D341Med (cell line): Measurements from ENCODE around the gene ARID3A.

ENCODE experiments used
- DNase-seq: peaks from one replicate; pipeline ENCODE4 v3.0.0; 2012; ENCODE audit warnings: low spot score

The ARID3A gene

GRCh38 chr19:963486-963951 is 37.7 kb downstream of the ARID3A start:
- DNase-seq, result no peak

- no peak for DNase-seq
Measured at GRCh38 chr19:964116-964520, 38.3 kb downstream of the ARID3A start.

- no peak for DNase-seq
Measured at GRCh38 chr19:964761-965694, 39.2 kb downstream of the ARID3A start.

DNA sequence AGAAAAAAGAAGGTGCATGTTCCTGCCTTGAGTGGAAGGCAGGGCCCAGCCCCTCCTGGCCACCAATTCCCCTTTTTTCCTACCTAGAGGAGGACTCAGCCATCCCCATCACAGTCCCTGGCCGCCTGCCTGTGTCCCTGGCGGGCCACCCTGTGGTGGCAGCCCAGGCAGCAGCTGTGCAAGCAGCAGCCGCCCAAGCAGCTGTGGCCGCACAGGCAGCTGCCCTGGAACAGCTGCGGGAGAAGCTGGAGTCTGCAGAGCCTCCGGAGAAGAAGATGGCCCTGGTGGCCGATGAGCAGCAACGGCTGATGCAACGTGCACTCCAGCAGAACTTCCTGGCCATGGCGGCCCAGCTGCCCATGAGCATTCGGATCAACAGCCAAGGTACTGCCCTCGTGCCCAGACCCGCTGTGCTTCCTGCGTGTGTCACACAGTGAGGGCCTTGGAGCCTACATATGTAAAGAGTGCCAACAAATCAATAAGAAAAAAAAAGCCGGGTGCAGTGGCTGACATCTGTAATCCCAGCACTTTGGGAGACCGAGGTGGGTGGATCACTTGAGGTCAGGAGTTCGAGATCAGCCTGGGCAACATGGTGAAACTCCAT is 40.8 kb downstream of the ARID3A start:
- DNase-seq, result no peak

DNA sequence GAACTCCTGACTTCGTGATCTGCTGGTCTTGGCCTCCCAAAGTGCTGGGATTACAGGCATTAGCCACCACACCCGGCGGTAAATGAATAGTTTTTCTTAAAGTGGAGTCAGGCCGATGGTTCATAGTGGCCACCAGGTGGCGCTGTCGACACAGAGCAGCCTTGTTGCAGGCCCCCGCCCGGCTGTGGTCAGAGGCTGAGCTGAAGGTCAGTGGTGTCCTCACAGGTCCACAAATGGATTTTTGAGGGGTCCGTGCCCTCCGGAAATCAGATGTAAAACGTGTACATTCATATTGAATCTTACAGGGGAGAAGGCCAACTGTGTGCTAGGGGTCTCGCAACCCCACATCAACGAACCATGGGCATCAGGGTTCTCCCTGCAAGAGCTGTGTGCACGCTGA is 44.9 kb downstream of the ARID3A start:
- no peak for DNase-seq

GRCh38 chr19:971795-972194 is 46.0 kb downstream of the ARID3A start:
- no peak for DNase-seq

GRCh38 chr19:972281-972680 is 46.4 kb downstream of the ARID3A start:
- no peak for DNase-seq

- DNase-seq, result no peak
Measured at GRCh38 chr19:973726-974563, 48.1 kb downstream of the ARID3A start.

DNA sequence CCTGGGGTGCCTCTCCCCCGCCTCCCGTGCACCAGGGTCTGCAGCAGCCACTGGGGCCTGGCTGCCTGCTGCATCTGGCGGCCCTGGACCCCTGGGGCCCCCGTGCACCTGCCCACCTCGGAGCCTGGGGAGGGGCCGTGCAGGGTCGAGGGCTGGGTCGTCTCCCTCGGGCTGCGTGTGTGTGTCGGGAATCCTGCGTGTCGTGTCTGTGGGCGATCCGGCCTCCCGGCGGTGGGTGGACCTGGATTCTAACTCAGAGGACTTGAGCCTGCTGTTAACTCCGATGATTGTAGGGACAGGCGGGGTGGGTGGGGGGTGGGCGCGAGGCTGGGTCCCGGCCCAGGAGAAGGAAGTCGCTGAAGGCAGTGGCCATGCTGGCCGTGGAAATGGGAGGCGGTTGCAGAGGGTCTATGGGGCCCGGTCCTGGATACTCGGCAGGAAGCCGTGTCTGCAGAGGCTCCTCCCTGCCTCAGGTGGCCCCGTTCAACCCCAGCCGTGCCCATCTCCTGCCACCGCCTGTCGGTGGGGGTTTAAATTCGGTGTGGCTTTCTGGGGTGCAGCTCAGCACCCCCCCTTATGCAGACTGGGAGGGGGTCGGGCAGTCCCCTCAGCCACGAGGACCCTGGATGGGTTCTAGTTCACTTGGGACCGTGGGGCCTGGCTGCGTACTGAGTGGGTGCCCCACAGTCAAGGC is 48.9 kb downstream of the ARID3A start:
- DNase-seq, result no peak

DNA sequence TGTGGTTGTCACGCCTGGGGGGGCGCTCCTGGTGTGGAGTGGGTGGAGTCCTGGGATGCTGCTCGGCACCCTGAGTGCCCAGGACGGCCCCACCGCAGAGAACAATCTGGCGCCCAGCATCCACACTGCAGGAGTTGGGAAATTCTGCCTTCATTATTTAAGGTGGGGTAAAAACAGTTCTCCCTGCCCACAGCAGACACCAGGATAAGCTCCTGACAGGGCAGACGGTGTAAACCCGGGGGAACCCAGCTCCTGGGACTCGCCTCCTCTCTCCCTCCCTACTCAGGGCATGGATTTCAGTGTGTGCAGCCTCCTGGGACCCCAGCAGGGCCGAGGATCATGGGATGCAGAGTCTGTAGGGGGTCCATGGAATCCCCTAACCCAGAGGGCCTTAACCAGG is 50.6 kb downstream of the ARID3A start:
- DNase-seq, result peak; percentile 83

GRCh38 chr19:977058-977464 is 51.2 kb downstream of the ARID3A start:
- no peak for DNase-seq

DNA sequence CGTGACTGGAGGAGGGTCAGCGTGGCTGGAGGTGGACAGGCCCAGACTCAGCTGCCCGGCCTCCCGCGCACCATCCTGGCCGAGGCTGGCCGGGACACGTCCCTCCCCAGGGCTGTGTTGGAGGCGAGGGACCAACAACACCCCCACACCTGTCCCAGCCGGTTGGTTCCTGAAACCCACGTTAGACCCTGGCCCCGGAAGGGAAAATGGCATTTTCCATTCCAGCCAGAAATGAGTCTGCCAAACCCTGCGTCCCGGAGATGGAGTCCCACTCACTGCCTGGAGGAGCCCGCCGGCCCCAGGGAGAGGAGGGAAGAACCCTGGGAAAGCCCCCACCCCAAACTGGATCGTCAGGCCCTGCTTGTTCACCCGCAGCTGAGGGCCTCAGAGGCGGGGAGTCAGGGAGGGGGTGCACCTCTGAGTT is 53.5 kb downstream of the ARID3A start:
- no peak for DNase-seq

DNA sequence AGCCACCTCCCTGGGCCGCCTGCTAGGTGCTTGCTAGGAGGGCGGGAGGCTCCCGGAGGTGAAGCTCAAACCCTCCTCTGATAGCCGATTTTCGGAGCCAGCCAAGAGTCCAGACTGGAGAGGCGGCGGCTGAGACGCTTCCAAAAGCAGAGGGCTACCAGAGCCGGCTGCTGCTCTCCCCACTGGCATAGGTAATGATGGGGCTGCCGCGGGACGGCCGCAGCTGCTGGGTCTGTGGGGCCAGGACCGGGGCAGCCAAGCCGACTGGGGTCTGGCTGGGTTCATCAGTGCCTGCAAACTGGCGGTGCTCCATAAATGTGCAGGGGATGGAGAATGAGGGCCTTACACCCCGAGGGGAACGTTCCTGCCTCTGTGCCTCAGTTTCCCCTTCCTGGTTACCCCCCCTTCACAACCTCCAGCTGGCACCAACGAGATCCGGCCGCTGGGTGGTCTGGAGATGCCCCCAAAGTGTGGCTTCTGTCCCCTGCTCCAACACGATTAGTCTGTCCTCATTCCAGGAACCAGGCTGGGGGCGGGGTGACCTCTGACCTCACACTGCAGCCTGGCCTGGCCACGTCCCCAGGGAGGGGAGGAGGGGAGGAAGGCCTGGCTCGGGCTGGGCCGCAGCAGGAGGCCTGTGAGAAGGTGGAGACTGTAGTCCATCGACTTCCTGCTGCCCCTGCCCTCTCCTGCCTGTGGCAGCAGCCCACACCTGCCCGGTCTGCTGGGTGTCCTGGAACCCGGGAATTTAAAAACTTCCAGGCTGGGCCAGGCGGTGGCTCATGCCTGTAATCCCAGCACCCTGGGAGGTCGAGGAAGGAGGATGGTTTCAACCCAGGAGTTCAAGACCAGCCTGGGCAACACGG is 54.5 kb downstream of the ARID3A start:
- no peak for DNase-seq

DNA sequence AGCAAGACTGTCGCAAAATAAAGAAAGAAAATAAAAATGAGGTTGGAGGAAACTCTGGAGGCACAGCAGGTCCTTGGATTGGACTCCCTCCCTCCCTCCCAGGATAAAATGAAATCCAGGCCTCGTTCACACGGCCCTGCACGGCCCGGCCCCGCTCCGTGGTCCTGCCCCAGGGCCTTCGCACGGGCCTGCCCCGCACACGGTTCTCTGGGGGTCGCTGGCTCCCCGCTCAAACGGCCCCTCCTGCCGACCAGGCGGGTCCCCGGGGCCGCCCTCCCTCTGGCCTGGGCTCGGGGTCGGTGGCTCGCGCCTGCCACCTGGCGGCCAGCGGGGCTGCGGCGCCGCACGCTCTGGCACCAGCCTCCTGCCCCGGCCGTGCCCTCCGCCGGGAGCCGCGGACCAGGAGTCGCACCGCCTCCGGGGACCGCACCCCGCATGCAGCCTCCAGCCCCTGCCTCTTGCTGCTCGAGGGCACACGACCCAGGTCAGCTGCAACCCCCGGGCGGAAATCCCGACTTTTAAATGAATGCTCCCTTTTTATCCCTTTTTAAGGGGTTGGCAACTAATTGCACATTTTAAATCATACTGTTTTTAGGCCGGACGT is 56.8 kb downstream of the ARID3A start:
- DNase-seq, result peak; percentile 96

DNA sequence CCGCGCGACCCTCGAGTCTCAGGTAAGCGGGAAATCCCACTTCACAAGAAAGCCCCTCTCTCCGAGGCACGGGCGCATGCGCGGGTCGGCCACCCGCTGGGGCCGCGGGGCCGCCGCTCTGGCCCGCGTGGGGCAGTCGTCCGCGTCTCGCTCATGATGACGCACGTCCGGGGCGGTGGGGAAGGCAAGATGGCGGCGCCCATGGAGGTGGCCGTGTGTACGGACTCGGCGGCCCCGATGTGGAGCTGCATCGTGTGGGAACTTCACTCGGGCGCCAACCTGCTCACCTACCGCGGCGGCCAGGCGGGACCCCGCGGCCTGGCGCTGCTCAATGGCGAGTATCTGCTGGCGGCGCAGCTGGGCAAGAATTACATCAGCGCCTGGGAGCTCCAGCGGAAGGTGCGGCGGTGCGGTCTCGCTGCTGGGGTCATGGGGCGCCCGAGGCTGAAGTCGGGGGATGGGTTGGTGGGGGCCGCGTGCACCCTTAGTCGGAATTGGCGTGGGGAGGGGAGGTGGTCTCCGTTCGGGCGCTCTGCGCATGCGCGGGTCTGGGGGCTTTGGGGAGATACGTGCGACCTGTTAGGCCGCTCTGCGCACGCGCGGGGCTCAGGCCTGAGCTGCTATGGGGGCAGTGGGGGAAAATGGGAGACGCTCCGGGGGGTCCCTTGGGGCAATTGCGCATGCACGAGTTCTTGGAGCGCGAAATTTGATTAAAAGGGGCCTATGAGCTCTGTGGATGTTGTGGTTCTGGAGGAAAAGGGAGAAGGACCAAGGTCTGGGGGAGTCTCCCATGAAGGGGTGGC is 58.5 kb downstream of the ARID3A start, which contains the start of gene WDR18:
WDR18 (plus strand) TSS at position 181 of the 803 bp plus-strand sequence; CDS start at position 190, 9 bp downstream.
- peak; percentile 99 for DNase-seq

GRCh38 chr19:986083-986482 is 60.2 kb downstream of the ARID3A start:
- DNase-seq, result no peak

DNA sequence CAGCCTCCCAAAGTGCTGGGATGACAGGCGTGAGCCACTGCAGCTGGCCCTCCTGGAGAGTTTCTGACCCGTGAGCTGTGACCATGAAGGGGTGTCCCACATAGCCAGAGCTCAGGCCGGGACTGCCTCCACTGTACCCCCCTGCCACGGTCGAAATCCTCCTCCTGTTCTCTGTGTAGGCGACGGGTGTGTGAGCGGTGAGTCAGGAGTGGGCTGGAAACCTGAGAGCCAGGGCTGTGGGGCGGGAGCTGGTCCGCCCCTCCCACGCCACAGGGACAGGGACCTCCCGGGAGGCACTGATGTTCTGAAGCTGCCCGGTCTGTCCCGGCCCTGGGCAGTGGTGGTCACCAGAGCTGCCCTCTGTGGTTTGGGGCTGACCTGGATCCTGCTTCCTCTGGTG is 62.2 kb downstream of the ARID3A start:
- DNase-seq, result no peak

DNA sequence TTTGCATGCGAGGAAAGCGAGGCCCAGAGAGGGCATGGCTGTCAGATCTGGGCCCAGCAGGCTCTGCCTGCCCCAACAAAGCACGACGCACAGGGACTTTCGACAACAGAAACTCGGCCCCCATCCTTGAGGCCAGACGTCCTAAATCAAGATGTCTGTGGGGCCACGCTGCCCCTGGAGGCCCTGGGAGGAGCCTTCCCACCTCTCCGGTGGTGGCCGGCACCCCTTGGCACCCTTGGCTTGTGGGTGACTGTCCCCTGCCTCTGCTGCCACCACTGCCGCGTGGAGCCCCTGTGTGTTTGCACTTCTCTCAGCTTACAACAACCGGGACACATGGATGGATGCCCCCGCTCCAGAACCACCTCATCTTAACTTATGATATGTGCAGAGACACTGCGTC is 62.7 kb downstream of the ARID3A start:
- DNase-seq, result no peak

DNA sequence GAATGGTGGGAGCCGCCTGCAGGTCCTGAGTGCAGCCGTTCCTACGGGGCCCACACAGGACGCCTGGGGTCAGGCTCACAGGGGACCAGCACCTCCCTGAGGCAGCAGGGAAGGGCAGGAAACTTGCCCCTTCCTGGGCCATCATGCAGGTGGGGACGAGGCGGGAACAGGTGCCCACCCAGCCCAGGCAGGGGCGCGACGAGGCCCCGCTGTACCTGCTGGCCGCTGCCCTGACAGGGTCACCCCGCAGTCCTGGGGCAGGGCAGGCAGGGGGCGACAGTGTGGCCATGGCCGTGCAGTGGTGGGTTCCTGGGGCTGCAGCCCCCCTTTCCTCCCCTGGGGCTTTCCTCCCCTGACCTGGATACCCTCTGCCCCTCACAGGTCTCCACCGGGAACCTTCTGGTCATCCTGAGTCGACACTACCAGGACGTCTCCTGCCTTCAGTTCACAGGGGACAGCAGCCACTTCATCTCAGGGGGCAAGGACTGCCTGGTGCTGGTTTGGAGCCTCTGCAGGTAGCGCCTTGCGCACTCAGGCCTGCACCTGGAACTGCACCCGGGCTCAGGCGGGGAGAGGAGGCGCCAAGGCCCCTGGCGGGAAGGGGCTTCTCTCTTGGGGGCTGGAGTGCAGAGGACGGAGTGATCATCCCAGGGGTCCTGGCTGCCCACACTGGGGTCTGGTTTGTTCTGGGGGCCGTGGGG is 63.7 kb downstream of the ARID3A start:
- DNase-seq, result no peak
